22Rv1 (cell line): Measurements from ENCODE around the gene PLCD3.

Experiments used
- ZFX ChIP-seq: fragments of 450-650 bp; IDR thresholded peaks from 2 replicates; pipeline ENCODE4 v1.6.1; 2017; ENCODE audit warnings: antibody characterized with exemption, borderline replicate concordance
- TF ChIP-seq, protein P1 (sequence below): fragments of 450-650 bp; IDR thresholded peaks from 2 replicates; pipeline ENCODE4 v1.5.1; 2017; ENCODE audit warnings: mild to moderate bottlenecking

- TF ChIP-seq, protein P1, sequence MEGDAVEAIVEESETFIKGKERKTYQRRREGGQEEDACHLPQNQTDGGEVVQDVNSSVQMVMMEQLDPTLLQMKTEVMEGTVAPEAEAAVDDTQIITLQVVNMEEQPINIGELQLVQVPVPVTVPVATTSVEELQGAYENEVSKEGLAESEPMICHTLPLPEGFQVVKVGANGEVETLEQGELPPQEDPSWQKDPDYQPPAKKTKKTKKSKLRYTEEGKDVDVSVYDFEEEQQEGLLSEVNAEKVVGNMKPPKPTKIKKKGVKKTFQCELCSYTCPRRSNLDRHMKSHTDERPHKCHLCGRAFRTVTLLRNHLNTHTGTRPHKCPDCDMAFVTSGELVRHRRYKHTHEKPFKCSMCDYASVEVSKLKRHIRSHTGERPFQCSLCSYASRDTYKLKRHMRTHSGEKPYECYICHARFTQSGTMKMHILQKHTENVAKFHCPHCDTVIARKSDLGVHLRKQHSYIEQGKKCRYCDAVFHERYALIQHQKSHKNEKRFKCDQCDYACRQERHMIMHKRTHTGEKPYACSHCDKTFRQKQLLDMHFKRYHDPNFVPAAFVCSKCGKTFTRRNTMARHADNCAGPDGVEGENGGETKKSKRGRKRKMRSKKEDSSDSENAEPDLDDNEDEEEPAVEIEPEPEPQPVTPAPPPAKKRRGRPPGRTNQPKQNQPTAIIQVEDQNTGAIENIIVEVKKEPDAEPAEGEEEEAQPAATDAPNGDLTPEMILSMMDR = no peak
- TF ChIP-seq ZFX = no peak
Measured at GRCh38 chr17:45155483-45155882, 23.2 kb upstream of the PLCD3 start.
